PC-9 (cell line): Measurements from ENCODE around the gene PHF23. TPM values are rescaled to one million over a fixed set of nuclear protein-coding genes. Genes with fewer than 3 reads are reported as not detected.

ENCODE experiments used
- BruUV-seq: library from RNA; stranded (reverse); fragments of 400-500 nt; replicated peaks from 2 replicates; lab custom pipeline; 2021; lab: Mats Ljungman, UMichigan
- CTCF ChIA-PET: fragments of 300-600 bp; sonication (Branson Sonifier 250); formaldehyde crosslinking; loops from one replicate; lab custom pipeline; 2022; ENCODE audit warnings: antibody characterized with exemption; lab: Charles Lee
- POLR2A ChIA-PET: fragments of 300-600 bp; sonication (Branson Sonifier 250); formaldehyde crosslinking; loops from one replicate; lab custom pipeline; 2022; ENCODE audit warnings: antibody characterized with exemption; ENCODE audit not compliant: unreplicated experiment; lab: Charles Lee
- DNase-seq, 2 experiments: peaks; one replicate each; pipeline versions ENCODE4 v3.0.0 to v3.0.0-alpha.2; 2015 to 2022; ENCODE audit warnings: mixed read lengths in 1 of 2
- H2AFZ ChIP-seq: fragments of 200-600 bp; sonication (generic); 2 replicates; pipeline ENCODE4 v1.8.1; 2017; ENCODE audit warnings: antibody characterized with exemption
- H3F3A ChIP-seq: fragments of 200-600 bp; sonication (generic); 2 replicates; pipeline ENCODE4 v1.8.1; 2017; ENCODE audit warnings: antibody characterized with exemption, mild to moderate bottlenecking, low read depth; ENCODE audit not compliant: insufficient read depth
- H3K27ac ChIP-seq: fragments of 200-600 bp; sonication (generic); 2 replicates; pipeline ENCODE4 v1.6.1; 2016; ENCODE audit warnings: mixed run types
- H3K27me3 ChIP-seq: fragments of 200-600 bp; sonication (generic); 2 replicates; pipeline ENCODE4 v1.6.1; 2016; ENCODE audit warnings: low read depth, mixed run types; ENCODE audit not compliant: insufficient read depth
- H3K36me3 ChIP-seq: fragments of 200-600 bp; sonication (generic); 2 replicates; pipeline ENCODE4 v1.6.1; 2016; ENCODE audit warnings: low read depth, mixed run types
- H3K4me1 ChIP-seq: fragments of 200-600 bp; sonication (generic); replicated peaks from 2 replicates; pipeline ENCODE4 v1.6.1; 2016; ENCODE audit warnings: mixed run types; ENCODE audit not compliant: insufficient read depth
- H3K4me2 ChIP-seq: fragments of 200-600 bp; sonication (generic); 2 replicates; pipeline ENCODE4 v1.6.1; 2017; ENCODE audit warnings: mixed run types
- H3K4me3 ChIP-seq: fragments of 200-600 bp; sonication (generic); 2 replicates; pipeline ENCODE4 v1.6.1; 2016; ENCODE audit warnings: mixed run types
- H3K79me2 ChIP-seq: fragments of 200-600 bp; sonication (generic); 2 replicates; pipeline ENCODE4 v1.6.1; 2017; ENCODE audit warnings: low read depth, mixed run types
- H3K9me2 ChIP-seq: fragments of 200-600 bp; sonication (generic); 2 replicates; pipeline ENCODE4 v1.8.1; 2017; ENCODE audit warnings: mild to moderate bottlenecking; ENCODE audit not compliant: insufficient read depth
- H3K9me3 ChIP-seq: fragments of 200-600 bp; sonication (generic); 2 replicates; pipeline ENCODE4 v1.8.1; 2016; ENCODE audit warnings: low read depth; ENCODE audit not compliant: insufficient read depth
- H4K20me1 ChIP-seq: fragments of 200-600 bp; sonication (generic); 2 replicates; pipeline ENCODE4 v1.8.1; 2017; ENCODE audit not compliant: insufficient read depth
- CTCF ChIP-seq: fragments of 200-600 bp; sonication (generic); conservative IDR thresholded peaks from 2 replicates; pipeline ENCODE4 v1.6.1; 2017; ENCODE audit warnings: mixed run types, antibody characterized with exemption, mild to moderate bottlenecking, moderate library complexity
- EZH2 ChIP-seq: fragments of 200-600 bp; sonication (generic); IDR thresholded peaks from 2 replicates; pipeline ENCODE4 v1.8.0; 2017; ENCODE audit warnings: antibody characterized with exemption, low read depth
- intact Hi-C: fragments of 100-400 bp; cut with micrococcal nuclease; formaldehyde crosslinking; loops from one replicate; pipeline ENCODE4 v1.10.0; 2022; ENCODE audit not compliant: unreplicated experiment
- total RNA-seq: library from RNA; stranded (reverse); gene quantifications from 2 replicates; pipeline ENCODE4 v1.2.3, GENCODE V29; 2021

PHF23 gene
- total RNA-seq, 1 experiment from 2014 or later = 64.5 TPM

GRCh38 chr17:7215136-7215638 lies 24.1 kb downstream of the PHF23 start:
- ChIA-PET CTCF (no interaction called here), POLR2A (interaction anchor here (0.5 to 0.7 kb wide), 2 partner anchors 9 to 188 kb away, joined by 4 to 5 read pairs; no protein-coding TSS in a partner anchor)
- H3K79me2 ChIP-seq = 0 out of 2 replicates have a peak, but pooled peaks cover 3% of the 10 kb centered on the region
- no peak overlapping the region for H3K4me3 ChIP-seq
- no peak for DNase-seq
- H3K9me2 ChIP-seq = no peaks in the 10 kb centered on the region
- H3K9me3 ChIP-seq = no peaks in the 10 kb centered on the region
- BruUV-seq = no TSS peak
- H3K27me3 ChIP-seq = no peaks in the 10 kb centered on the region
- no peak for TF ChIP-seq EZH2
- TF ChIP-seq CTCF = no peak; the same call in 1 of the 2 replicates
- peaks cover 21% of the 10 kb centered on the region for H3K4me1 ChIP-seq
- peak overlapping the region; percentile 71 for H3K4me2 ChIP-seq
- no peak overlapping the region for H2AFZ ChIP-seq
- intact Hi-C loops = loop anchor here (1.0 to 2.0 kb wide), 2 partner anchors 46 to 168 kb away; no protein-coding TSS in a partner anchor
- H3K36me3 ChIP-seq = no peaks in the 10 kb centered on the region
- no peak overlapping the region for H3K27ac ChIP-seq
- H3F3A ChIP-seq = peaks cover 36% of the 10 kb centered on the region
- H4K20me1 ChIP-seq = no peaks in the 10 kb centered on the region

- H2AFZ ChIP-seq = peak overlapping the region; percentile 36
- peaks cover 29% of the 10 kb centered on the region for H3F3A ChIP-seq
- no TSS peak for BruUV-seq
- H3K9me3 ChIP-seq = no peaks in the 10 kb centered on the region
- H3K36me3 ChIP-seq = no peaks in the 10 kb centered on the region
- no peaks in the 10 kb centered on the region for H4K20me1 ChIP-seq
- TF ChIP-seq EZH2 (no peak), CTCF (peak; percentile 68)
- H3K4me2 ChIP-seq = peak overlapping the region; percentile 71
- POLR2A ChIA-PET = interaction anchor here (0.5 to 0.7 kb wide), 3 partner anchors 169 to 344 kb away, joined by 3 to 5 read pairs (median 4); no protein-coding TSS in a partner anchor
- no peak overlapping the region for H3K27ac ChIP-seq
- H3K79me2 ChIP-seq = 0 out of 2 replicates have a peak, but pooled peaks cover 3% of the 10 kb centered on the region
- peaks cover 20% of the 10 kb centered on the region for H3K4me1 ChIP-seq
- H3K4me3 ChIP-seq = peak overlapping the region; percentile 52
- intact Hi-C loops = loop anchor here (1.0 to 2.0 kb wide), 3 partner anchors 25 to 168 kb away; partner anchors contain the start of gene PHF23
- CTCF ChIA-PET = interaction anchor here (0.5 to 0.8 kb wide), 7 partner anchors 16 to 606 kb away, joined by 3 to 8 read pairs (median 4); no protein-coding TSS in a partner anchor
- DNase-seq = peak; percentile 90 to 100
- no peaks in the 10 kb centered on the region for H3K27me3 ChIP-seq
- no peaks in the 10 kb centered on the region for H3K9me2 ChIP-seq
These were observed 24.7 kb downstream of the PHF23 start for GRCh38 chr17:7214300-7215135.

GRCh38 chr17:7213895-7214299 lies 25.4 kb downstream of the PHF23 start:
- POLR2A ChIA-PET = interaction anchor here (0.6 kb wide), 1 partner anchor 168 kb away, joined by 5 read pairs; no protein-coding TSS in a partner anchor
- peak overlapping the region; percentile 52; the same call in 1 of the 2 replicates for H3K4me3 ChIP-seq

More at GRCh38 chr17:7213895-7214299, 25.4 kb downstream of the PHF23 start:
- BruUV-seq = no TSS peak
- intact Hi-C loops = loop anchor here (1.0 to 2.0 kb wide), 2 partner anchors 25 to 167 kb away; partner anchors contain the start of gene PHF23
- TF ChIP-seq EZH2 (no peak), CTCF (peak; percentile 55; the same call in 1 of the 2 replicates)
- Histone ChIP-seq H3K4me2 (peak overlapping the region; percentile 20; the same call in 1 of the 2 replicates), H3K36me3 (no peaks in the 10 kb centered on the region), H3K9me3 (no peaks in the 10 kb centered on the region), H3K4me1 (peaks cover 14% of the 10 kb centered on the region), H3K27me3 (no peaks in the 10 kb centered on the region), H2AFZ (no peak overlapping the region), H3K27ac (no peak overlapping the region), H3K9me2 (no peaks in the 10 kb centered on the region), H3K79me2 (0 out of 2 replicates have a peak, but pooled peaks cover 3% of the 10 kb centered on the region), H3F3A (peaks cover 23% of the 10 kb centered on the region; the same call in 1 of the 2 replicates), H4K20me1 (no peaks in the 10 kb centered on the region)
- CTCF ChIA-PET = interaction anchor here (0.6 to 0.8 kb wide), 4 partner anchors 17 to 265 kb away, joined by 3 to 8 read pairs (median 4); no protein-coding TSS in a partner anchor
- peak in 1 of 2 experiments; percentile 83 for DNase-seq
